HG02623 (cell line): ENCODE data around the gene ENDOV.

Source experiments
- ATAC-seq: cut with Tn5 transposase; IDR thresholded peaks from one replicate; pipeline ENCODE4 v1.9.1; 2021; ENCODE audit warnings: moderate library complexity; ENCODE audit not compliant: unreplicated experiment

The ENDOV gene

GRCh38 chr17:80430446-80431245, 15.7 kb downstream of the ENDOV start:
- ATAC-seq, result no peak

GRCh38 chr17:80431246-80432195, 16.6 kb downstream of the ENDOV start:
- no peak for ATAC-seq

GRCh38 chr17:80432350-80432955, 17.5 kb downstream of the ENDOV start:
- no peak for ATAC-seq

GRCh38 chr17:80432961-80433550, 18.1 kb downstream of the ENDOV start:
- no peak for ATAC-seq

GRCh38 chr17:80433916-80434666, 19.1 kb downstream of the ENDOV start:
- ATAC-seq, result no peak

GRCh38 chr17:80437532-80437931, 22.6 kb downstream of the ENDOV start:
- no peak for ATAC-seq

- no peak for ATAC-seq
These were observed 23.8 kb downstream of the ENDOV start for GRCh38 chr17:80438806-80439205.

GRCh38 chr17:80439499-80439898, 24.5 kb downstream of the ENDOV start:
- ATAC-seq, result no peak

- ATAC-seq, result no peak
These were observed 26.2 kb downstream of the ENDOV start for GRCh38 chr17:80441133-80441578.

GRCh38 chr17:80441598-80442322, 26.8 kb downstream of the ENDOV start:
- ATAC-seq, result no peak

- ATAC-seq, result no peak
These were observed 27.3 kb downstream of the ENDOV start for GRCh38 chr17:80442323-80442659.

- ATAC-seq, result no peak
These were observed 27.8 kb downstream of the ENDOV start for GRCh38 chr17:80442764-80443163.

GRCh38 chr17:80443498-80443897, 28.5 kb downstream of the ENDOV start:
- no peak for ATAC-seq

GRCh38 chr17:80443916-80444643, 29.1 kb downstream of the ENDOV start:
- no peak for ATAC-seq

- ATAC-seq, result no peak
These were observed 29.6 kb downstream of the ENDOV start for GRCh38 chr17:80444644-80444979.

GRCh38 chr17:80445007-80445725, 30.2 kb downstream of the ENDOV start:
- ATAC-seq, result no peak

GRCh38 chr17:80445726-80446110, 30.8 kb downstream of the ENDOV start:
- no peak for ATAC-seq

GRCh38 chr17:80446645-80447405, 31.9 kb downstream of the ENDOV start:
- no peak for ATAC-seq
